ENCODE measurements around the gene CAST.
A peak's percentile ranks its signal among the peaks of the same experiment; 100 is the strongest.
"Not testable (repeated sequence)": the region's sequence is repeated elsewhere in the genome, so short reads cannot be mapped to it uniquely, and the experiment has no call there.

Gene CAST, protein sequence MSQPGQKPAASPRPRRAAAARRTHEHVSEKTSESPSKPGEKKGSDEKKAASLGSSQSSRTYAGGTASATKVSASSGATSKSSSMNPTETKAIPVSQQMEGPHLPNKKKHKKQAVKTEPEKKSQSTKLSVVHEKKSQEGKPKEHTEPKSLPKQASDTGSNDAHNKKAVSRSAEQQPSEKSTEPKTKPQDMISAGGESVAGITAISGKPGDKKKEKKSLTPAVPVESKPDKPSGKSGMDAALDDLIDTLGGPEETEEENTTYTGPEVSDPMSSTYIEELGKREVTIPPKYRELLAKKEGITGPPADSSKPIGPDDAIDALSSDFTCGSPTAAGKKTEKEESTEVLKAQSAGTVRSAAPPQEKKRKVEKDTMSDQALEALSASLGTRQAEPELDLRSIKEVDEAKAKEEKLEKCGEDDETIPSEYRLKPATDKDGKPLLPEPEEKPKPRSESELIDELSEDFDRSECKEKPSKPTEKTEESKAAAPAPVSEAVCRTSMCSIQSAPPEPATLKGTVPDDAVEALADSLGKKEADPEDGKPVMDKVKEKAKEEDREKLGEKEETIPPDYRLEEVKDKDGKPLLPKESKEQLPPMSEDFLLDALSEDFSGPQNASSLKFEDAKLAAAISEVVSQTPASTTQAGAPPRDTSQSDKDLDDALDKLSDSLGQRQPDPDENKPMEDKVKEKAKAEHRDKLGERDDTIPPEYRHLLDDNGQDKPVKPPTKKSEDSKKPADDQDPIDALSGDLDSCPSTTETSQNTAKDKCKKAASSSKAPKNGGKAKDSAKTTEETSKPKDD

DNA sequence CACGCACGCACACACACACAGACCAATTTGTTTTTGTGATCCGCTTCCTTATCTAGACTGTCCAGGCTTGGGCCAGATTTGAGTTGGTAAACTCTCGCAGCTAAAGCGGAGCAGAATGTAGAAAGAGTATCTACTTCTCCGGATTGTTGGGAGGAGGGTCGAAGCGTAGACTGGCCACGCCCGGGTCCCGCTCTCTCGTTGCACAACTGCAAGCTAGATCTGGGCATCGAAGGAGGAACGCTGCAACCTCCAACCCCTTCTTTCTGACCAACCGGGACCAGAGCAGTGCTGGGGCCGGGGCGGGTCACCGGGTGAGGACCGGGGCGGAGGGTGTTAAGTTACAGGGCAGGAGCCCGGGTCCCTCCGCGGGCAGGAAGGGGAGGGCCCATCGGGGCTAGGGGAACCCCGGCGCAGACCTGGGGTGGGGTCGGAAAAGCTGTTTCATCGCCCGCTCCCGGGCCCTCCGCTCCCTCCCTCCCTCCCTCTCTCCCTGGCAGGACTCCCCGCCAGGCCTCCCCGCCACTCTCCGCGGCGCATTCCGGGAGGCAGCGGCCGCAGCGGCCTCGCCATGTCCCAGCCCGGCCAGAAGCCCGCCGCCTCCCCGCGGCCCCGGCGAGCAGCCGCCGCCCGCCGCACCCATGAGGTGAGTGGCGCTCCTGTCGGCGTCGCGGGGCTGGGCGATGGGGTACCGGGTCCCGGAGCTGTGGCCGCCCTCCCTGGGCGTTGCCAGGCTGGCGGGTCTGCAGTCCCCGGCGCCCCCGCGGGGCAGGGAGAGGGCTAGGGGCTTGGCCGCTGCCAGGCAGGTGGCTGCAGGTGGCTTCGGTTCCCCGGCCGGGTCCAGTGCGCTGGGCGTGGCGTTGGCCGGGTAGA lies at the start of gene CAST:
CAST (plus strand) TSS at position 522 of the 870 bp plus-strand sequence; CDS start at position 569, 47 bp downstream.
- peak; percentile 80 to 86 for DNase-seq

DNA sequence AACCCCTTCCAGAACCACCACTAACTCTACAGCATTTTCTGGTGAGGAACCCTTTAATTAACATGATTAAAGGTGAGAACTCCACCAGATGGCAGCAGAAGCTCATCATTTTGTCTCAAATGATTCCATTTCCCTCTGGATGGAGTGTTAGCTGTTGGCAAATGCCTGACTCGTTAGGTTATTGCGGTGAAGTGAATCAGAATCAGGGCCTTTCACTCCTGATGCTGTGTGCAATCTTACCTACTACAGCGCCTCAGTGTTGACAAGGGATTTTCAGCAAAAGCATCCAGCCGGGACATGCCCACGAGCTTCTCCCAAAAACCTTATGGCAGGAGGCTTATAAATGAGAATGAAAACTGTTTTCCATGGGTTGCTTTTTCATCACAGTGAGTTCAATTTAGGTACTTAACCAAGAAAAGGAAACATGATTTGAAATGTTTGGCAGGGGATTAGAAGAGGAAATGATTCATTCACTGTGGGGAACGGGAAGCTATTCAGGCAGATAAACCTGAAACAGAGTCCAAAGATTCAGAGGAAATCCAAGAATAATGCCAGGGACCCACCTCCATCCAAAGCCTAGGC lies 48.0 kb upstream of the CAST start:
- DNase-seq, result peak; percentile 41 to 68

DNA sequence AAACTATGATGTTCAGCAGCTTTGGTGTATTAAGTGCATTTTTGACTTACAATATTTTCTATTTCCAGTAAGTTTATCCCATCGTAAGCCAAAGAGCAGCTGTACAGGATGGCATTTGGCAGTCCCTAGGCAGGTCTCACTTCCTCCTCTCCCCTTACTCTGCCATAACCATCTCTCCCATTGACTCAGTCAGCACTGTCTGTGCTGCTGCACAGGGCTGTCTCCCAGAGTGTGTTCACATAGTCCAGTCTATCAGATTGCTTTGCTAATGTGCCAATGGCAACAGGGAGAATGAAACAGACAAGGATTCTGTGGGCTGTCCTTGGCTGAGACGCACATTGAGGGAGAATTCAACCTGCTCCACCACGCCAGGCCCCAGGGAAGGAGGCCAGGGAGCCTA lies 47.0 kb upstream of the CAST start:
- DNase-seq, result no peak

DNA sequence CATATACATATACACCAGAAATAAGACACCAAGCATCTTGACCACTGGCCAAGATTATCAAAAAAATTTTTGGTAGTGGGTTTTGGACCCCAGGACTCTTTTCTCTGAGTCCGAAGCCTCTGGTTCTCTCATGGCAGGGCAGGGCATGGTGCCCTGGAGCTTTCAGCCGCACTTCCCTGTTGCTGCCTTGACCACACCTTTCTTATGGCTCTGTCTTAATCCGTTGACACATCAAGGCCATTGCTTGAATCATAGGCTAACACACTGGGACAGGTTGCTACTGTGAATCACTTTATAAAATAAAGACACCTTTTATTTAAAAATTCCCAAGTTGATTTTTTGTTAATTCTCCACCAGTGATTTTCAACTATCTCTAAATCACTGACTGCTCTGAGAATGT lies 45.4 kb upstream of the CAST start:
- DNase-seq, result no peak

DNA sequence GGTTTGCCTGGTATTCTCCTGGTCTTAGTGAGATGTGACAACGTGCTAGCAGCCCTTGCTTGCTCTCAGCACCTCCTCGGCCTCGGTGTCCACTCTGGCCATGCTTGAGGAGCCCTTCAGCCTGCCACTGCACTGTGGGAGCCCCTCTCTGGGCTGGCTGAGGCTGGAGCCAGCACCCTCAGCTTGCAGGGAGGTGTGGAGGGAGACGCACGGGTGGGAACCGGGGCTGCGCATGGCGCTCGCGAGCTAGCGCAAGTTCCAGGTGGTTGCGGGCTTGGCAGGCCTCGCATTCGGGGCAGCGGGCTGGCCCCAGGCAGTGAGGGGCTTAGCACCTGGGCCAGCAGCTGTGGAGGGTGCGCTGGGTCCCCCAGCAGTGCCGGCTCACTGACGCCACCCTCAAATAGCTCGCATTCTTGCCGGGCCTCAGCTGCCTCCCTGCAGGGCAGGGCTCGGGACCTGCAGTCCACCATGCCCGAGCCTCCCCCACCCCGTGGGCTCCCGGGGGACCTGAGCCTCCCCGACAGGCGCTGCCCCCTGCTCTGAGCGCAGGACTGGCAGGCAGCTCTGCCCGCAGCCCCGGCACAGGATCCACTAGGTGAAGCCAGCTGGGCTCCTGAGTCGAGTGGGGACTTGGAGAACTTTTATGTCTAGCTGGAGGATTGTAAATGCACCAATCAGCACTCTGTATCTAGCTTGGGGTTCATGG lies 43.7 kb upstream of the CAST start:
- not testable (repeated sequence) for DNase-seq

DNA sequence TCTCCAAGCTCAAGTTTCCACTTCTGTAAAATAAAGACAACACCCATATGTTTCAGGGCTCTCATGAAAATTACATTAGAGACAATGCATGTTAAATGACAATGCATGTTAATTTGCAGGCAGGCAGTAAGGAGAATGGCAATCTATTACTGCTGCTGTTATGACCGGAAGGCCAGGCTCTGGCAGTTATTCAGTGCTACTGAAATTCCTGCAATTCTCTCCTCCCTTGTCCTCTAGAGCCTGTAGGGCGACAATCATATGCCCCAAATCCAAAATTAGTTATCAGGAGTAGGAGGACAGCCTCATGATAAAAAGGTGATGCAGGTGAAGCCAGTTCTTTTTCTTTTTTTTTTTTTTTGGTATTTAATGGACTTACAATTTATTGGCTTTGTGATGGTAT lies 42.2 kb upstream of the CAST start:
- no peak for DNase-seq

DNA sequence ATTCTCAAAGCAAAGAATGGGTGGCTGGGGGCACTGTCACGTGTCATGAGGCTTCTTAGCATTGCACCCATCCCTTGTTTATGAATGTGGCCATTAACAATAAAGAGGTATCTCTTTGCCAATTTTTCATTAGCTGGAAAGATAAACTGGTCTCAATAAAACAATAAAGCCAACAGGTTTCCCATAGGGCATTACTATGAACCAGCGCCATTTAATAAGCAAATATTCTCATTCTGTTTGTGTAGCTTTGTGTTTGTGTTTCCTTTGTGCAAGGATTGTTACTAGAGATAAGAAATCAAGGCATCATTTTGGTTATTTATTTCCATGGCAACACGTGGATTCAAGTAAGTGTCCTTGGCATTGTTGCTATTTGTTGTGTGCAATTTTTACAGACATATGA lies 37.6 kb upstream of the CAST start:
- DNase-seq, result no peak

DNA sequence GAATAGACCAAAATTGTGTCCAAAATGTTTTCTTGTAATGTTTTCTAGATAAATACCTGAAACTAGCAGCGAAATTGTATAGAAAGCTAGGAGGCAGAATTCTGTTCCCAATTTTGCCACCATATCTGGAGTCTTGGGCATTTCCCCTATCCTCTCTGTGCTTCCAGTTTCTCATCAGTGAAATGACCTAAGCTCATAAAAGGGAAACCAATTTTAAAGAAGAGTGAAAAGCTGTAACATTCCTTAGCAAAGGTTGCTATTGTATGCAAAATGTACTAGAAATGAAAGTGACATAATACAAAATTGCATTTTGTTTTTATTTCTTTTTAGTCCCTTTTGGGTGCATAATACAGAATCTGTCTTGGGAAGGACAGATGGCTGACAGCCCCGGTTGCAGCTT lies 36.8 kb upstream of the CAST start:
- no peak for DNase-seq

DNA sequence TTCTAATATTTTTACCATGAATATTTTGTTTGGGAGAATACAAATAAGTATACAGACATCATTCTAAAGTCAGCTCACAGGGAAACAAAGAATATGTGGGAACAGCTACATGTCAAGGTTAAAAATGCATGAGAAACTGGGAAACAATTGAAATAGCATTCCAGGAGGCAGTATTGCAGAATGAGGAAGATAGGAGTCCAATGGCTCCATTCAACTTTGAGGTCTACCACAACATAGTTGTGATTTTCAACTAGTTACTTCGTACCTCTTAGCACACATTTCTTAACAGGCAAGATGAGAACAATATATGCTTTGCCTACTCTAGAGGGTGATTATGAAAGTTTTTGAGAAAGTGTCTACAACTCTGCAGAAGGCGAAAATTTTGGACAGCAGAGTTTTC lies 35.2 kb upstream of the CAST start:
- DNase-seq, result no peak

DNA sequence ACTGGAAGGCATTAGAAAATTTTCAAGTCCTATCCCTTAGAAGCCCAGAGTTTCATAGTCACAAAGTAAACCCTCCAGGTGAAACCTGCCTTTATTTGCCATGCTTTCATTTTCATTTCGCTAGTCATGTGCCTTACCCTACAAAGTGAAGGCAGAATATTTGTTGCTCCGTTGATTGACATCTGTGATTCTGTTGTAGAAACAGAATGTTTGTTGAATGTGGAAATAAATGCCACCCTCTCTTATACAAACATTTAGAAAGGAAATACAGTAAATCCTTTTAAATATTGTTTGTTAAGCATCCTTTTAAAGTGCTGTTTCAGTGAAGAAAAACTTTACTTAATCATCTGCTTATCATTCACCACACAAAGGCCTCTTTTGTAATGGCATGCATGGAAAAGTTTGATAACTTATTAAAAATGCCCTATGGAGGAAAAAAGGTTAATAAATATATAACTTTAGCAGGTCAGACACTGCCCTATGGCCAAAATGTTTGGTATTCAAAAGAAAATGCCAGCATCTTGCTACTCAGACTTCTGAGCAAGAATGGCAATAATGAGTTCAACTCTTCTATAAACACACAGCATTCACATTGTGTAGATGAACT lies 34.3 kb upstream of the CAST start:
- peak in 1 of 2 donors; percentile 38 for DNase-seq

DNA sequence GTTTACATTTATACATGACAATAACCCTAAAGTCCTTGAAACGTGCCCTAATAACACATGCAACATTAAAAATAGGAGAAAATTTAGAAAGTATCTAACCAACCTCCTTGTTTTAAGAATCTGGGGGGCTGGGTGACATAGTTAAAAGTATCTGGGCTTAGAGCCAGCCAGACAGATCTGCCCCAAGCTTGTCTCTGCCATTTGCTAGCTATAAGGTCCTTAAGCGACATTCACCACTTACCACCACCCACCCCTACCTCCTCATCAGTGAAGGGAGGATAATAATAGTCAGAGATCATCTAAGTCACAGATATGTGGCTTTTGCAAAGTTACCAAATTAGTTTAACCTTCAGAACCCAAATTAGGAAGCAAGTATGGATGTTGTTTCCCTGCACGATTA lies 33.8 kb upstream of the CAST start:
- DNase-seq, result no peak

DNA sequence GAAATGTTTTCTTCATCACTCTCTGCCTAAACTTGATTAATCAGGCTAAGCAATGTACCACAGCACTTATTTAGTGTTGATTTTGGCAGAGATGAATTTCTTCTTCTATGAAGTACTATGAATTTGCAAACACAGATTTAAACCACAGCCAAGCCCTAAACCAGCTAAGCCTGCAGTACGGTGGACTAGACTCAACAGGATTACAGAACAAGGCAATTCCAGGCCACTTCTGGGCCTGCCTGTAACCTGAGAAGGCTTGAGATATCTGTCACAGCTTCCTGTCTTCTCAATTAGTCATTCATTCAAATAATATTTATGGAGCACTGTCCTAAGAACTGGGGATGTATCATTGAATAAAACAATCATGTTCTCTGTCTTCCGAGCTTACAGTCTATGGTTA lies 32.4 kb upstream of the CAST start:
- DNase-seq, result no peak

DNA sequence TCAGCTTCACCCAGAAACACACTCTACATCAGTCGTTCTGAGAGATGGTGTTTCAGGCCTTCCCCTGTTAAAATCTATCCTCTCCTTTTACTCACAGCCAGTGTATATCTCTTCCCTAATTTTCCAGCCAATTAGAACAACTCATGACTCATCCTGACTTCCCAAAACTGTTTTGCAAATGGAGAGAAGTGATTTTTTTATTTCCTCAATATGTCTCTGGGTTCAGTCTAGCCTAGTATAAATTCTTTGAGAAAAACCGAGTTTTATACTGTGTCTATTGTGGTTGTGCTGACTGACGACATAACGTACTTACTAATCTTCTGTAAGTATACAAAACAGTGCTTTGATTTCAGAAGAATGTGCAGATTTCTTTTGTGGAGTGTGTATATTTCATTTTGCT lies 28.4 kb upstream of the CAST start:
- DNase-seq, result no peak

DNA sequence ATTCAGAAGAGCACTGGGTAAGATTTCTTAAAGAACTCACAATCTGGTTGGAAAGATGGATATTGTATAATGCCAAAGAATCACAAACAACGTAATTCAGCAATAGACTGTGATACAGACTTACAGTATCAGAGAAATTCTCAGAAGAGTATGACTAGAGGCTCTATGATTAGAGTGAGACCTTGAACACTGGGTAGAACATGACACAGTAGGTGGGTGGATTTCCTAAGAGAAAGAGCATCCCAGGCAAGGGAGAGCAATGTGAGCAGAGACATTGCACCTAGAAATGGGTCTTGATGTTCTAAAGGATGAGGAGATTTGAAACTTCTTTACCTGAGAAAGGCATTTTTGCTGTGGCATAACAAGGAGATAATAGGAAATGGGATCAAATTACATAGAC lies 27.3 kb upstream of the CAST start:
- DNase-seq, result no peak

DNA sequence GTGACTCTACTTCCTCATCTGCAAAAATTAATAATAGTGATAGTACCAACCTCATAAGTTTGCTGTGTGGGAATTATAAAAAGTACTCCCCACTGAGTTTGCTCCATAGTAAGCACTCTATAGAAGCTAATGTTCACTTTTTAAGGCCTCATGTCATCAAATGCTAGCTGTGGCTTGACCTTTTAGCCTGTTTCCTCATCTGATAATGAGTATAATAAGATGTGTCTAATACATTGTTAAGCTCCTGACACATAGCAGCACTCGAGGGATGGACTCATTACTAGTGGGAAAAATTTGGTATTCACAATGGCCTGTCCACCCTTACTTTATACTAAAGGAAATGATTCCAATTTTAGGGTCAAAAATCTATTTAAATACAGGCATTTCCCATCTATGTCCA lies 26.1 kb upstream of the CAST start:
- DNase-seq, result no peak

DNA sequence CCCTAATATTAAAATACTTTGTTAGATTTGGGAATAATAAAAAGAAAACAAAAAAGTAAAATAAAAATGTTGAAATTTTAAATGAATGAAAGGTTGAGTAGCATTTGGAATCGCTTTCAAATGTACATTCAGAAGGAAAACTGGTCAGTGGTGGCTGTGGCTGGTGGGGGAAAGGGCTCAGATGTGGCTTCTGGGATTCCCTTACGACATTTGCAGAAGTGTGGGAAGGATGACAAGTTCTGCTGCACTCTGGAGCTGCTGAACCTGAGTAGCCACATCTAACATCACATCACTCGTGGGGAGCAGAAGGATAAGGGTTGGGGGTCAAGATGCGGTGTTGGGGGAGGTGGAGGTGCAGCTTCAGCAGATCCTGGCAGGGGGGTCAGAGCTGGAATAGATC lies 25.6 kb upstream of the CAST start:
- no peak for DNase-seq

DNA sequence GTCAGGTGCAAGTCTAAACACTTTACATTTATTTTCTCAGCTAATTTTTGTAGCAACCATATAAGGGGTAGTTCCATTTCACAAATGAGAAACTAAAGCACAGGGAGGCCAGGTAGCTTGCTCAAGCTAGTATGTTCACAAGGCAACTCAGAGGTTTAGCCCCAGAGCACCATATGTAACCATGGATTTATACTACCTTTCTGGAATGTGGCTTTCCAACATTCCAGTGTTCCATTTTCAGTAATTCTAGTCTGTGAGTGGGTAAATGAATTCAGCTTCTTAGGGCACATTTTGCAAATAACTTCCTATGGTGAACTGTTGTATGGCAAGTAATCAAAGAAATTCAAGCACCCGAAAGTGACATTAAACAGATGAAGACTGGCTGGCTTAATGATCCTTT lies 25.0 kb upstream of the CAST start:
- no peak for DNase-seq

DNA sequence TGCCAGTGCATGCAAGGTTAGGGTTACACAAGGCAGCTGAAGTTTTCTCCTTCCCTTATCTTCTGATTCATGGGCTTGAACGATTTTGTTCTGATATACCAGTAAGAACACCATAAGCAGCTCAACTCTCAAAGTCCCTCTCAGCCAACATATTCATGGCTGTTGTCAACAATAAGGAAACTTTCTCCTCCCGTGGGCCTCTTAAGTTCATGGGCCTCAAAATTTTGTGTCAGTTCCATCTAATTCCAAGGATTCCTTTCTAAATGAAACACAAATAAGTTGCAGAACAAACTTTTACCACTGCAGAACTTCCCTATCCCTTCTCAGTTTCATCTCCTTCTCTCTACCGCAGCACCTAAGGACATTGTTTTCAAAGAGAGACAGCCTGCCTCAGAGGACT lies 23.6 kb upstream of the CAST start:
- DNase-seq, result no peak

DNA sequence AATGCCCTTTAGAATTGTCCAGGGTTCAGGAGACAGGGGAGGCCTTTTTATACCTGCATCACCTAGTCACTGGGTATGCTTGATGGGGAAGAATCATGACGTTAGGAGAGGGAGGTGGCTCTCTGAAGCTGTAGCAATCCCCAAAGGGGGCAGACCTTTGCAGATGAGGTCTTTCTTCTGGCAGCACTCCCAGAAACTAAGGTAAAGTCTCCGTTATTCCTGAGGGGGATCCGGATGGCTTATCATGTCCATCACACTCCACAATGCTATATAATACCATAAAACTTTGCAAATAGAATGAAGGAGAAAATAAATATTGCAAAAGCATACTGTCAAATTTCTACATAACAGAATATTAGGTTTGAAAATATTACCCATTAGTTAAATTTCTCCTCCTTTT lies 21.5 kb upstream of the CAST start:
- no peak for DNase-seq

DNA sequence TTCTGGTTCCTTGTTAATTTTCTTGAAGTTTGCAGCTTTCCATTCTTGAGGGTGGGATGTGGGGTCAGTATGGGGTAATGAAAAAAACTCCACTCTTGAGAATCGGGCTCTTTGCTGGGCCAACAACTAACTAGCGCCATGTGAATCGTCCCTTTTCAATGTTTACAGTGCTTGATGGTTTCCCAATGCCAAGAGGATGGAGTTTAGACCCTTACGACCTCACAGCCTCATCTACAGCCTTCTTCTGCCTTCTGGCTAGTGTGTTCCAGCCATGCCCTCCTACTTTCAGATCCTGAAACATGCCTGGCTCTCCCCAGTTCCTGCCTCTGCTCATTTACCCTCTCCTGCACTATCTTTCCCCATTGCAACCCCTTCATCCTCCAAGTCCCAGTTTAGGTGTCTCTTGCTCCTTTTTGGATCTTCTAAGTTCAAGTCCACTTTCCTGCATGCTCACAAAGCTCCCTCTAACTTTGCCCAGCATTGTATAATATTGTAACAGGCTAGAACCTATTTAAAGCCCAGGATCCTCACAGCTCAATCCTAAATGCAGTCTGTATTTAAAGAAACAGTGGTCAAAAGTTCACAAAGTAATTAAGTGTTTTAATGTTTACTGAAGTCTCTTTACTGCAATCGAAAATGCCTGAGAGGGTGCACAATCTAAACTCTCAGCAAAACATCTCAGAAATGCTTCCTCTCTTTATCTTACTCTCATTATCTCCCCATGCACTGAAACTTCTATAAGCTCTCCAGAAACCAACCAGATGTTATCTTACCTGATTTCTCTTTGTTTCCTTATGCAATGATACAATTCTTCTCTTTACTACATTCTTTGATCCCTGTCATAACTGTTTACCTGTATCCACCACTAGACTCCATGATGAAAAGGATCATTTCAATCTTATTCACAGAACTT lies 20.6 kb upstream of the CAST start:
- DNase-seq, result no peak

DNA sequence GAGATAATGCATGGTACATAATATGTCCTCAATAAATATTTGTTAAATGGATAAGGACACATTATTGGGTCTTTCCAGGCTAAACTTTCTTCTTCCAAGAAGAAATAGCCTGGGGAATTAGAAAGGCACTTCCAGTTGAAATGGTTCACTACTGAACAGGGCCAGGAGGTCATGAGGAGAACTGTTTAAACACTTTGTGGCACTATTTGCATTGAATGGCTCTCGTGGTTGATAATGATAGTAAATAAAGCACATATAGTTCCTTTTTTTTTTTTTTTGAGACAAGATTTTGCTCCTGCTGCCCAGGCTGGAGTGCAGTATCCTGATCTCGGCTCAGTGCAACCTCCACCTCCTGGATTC lies 19.9 kb upstream of the CAST start:
- DNase-seq, result no peak

All from CD4-positive, alpha-beta T cell treated with Interferon alpha-2 for 1 hour (primary cell).